Measurements from ENCODE around the gene IL36RN.

Gene IL36RN

DNA sequence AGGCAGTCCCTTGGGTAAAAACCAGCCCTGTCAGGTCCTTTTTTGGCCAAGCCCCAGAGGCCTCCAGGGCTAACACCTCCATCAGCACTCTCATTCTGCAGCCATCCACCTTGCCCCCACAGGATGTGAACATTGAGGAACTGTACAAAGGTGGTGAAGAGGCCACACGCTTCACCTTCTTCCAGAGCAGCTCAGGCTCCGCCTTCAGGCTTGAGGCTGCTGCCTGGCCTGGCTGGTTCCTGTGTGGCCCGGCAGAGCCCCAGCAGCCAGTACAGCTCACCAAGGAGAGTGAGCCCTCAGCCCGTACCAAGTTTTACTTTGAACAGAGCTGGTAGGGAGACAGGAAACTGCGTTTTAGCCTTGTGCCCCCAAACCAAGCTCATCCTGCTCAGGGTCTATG is 16.0 kb downstream of the IL36RN start:
- Histone ChIP-seq H3K4me3 (no peak overlapping the region), H3K27me3 (peaks cover 0 to 8% of the 10 kb centered on the region in 2 donors), H3K36me3 (no peaks in the 10 kb centered on the region), H3K4me1 (no peaks in the 10 kb centered on the region), H3K27ac (no peak overlapping the region), H3K9me3 (no peaks in the 10 kb centered on the region)
- DNase-seq, result no peak
- intact Hi-C loops (cut with DNase I; ENCODE audit: low total_unique reads), result no loop called here
- no peak for TF ChIP-seq CTCF (IDR thresholded peaks at IDR 0.05)

DNA sequence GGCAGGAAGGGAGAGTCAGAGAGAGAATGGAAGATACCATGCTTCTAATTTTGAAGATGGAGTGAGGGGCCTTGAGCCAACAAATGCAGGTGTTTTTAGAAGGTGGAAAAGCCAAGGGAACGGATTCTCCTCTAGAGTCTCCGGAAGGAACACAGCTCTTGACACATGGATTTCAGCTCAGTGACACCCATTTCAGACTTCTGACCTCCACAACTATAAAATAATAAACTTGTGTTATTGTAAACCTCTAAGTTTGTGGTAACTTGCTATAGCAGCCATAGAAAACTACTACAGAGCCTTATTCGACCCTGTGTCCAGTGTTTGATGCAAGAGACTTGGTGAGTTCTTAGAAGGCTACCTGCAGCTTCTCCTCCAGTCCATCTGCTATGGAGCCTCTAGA is 16.6 kb downstream of the IL36RN start:
- H3K27me3 ChIP-seq, result peaks cover 0 to 11% of the 10 kb centered on the region in 2 donors
- H3K36me3 ChIP-seq, result no peaks in the 10 kb centered on the region
- intact Hi-C loops (cut with DNase I; ENCODE audit: low total_unique reads), result no loop called here
- no peak overlapping the region for H3K27ac ChIP-seq
- no peaks in the 10 kb centered on the region for H3K9me3 ChIP-seq
- DNase-seq, result no peak
- TF ChIP-seq CTCF (IDR thresholded peaks at IDR 0.05), result no peak
- no peaks in the 10 kb centered on the region for H3K4me1 ChIP-seq
- H3K4me3 ChIP-seq, result no peak overlapping the region

DNA sequence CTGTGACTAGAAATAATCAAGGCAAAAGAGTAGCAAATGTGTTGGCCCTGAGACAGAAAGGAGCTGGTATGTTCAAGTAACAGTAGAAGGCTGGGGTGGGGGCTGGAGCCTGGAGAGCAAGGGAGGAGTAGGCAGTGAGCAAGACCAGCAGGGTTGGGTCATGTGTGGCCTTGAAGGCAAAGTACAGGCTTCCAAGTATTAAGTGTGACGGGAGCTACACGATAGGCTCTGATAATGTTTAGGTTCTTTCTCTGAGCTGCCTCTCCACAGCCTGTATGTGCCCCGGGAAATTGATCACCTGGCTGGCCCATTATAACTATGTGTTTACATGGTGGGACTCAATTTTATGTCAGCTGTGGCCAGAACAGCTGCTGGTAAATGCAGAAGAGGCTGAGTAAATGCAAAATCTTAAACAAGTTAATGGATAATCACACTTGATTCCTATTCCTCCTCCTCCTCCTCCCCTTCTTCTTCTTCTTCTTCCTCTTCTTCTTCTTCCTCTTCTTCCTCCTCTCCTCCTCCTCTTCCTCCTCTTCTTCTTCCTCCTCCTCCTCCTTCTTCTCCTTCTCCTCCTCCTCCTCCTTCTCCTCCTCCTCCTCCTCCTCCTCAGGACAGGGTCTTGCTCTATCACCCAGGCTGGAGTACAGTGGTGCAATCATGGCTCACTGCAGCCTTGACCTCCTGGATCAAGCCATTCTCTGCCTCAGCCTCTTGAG is 18.1 kb downstream of the IL36RN start:
- H3K27me3 ChIP-seq, result peaks cover 0 to 15% of the 10 kb centered on the region in 2 donors
- no peaks in the 10 kb centered on the region for H3K36me3 ChIP-seq
- TF ChIP-seq CTCF (IDR thresholded peaks at IDR 0.05), result no peak
- H3K4me1 ChIP-seq, result no peaks in the 10 kb centered on the region
- no peak overlapping the region for H3K27ac ChIP-seq
- H3K9me3 ChIP-seq, result no peaks in the 10 kb centered on the region
- no peak for DNase-seq
- no peak overlapping the region for H3K4me3 ChIP-seq
- intact Hi-C loops (cut with DNase I; ENCODE audit: low total_unique reads), result no loop called here

GRCh38 chr2:113077921-113078320 is 18.9 kb downstream of the IL36RN start:
- DNase-seq, result no peak
- Histone ChIP-seq H3K27ac (no peak overlapping the region), H3K4me1 (no peaks in the 10 kb centered on the region), H3K4me3 (no peak overlapping the region), H3K36me3 (no peaks in the 10 kb centered on the region), H3K9me3 (no peaks in the 10 kb centered on the region), H3K27me3 (peaks cover 0 to 16% of the 10 kb centered on the region in 2 donors)
- intact Hi-C loops (cut with DNase I; ENCODE audit: low total_unique reads), result no loop called here
- no peak for TF ChIP-seq CTCF (IDR thresholded peaks at IDR 0.05)

DNA sequence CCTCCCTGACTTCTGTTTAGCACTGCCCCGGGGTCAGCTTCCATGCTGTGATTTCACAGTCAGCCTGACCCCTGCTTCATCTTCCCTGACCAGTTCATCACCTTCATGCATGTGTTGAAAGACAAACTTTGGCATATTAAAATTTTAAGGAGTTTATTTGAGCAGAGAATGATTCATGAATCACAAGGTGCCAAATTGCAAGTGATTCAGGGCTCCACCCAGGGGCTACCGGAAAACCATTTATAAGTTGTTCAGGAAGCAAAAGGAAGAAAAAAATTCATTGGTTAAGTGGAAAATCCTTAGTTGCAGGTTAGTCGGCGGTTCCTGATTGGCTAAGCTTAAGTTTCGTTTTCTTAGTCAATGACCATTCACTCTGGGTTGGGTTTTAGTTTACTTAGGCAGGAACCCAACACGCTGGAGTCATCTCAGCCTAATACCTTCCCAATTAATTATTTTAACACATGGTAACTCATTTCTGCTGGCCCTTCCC is 19.4 kb downstream of the IL36RN start:
- TF ChIP-seq CTCF (IDR thresholded peaks at IDR 0.05), result no peak
- no peak for DNase-seq
- intact Hi-C loops (cut with DNase I; ENCODE audit: low total_unique reads), result no loop called here
- no peaks in the 10 kb centered on the region for H3K36me3 ChIP-seq
- H3K9me3 ChIP-seq, result no peaks in the 10 kb centered on the region
- H3K4me1 ChIP-seq, result no peaks in the 10 kb centered on the region
- no peak overlapping the region for H3K27ac ChIP-seq
- H3K27me3 ChIP-seq, result peaks cover 0 to 16% of the 10 kb centered on the region in 2 donors
- no peak overlapping the region for H3K4me3 ChIP-seq
